Astrocyte of the cerebellum (primary cell): ENCODE data around the gene NOCT.

ENCODE experiments used
- DNase-seq: peaks from one replicate; pipeline ENCODE4 v3.0.0-alpha.2; 2011; ENCODE audit warnings: low read depth
- H3K4me3 ChIP-seq: 2 replicates; pipeline ENCODE4 v1.5.1; 2011; ENCODE audit warnings: mild to moderate bottlenecking, low read depth, low read length, moderate library complexity
- in situ Hi-C: cut with HindIII; loops from 2 replicates; pipeline ENCODE4 v1.10.0; 2017; ENCODE audit warnings: low sequenced_read_pairs
- TF ChIP-seq, protein P1 (sequence below): IDR thresholded peaks from 2 replicates; pipeline ENCODE4 v1.5.1; 2012; ENCODE audit warnings: low read length, low read depth, moderate library complexity, mild to moderate bottlenecking; ENCODE audit errors: missing control alignments

The NOCT gene

DNA sequence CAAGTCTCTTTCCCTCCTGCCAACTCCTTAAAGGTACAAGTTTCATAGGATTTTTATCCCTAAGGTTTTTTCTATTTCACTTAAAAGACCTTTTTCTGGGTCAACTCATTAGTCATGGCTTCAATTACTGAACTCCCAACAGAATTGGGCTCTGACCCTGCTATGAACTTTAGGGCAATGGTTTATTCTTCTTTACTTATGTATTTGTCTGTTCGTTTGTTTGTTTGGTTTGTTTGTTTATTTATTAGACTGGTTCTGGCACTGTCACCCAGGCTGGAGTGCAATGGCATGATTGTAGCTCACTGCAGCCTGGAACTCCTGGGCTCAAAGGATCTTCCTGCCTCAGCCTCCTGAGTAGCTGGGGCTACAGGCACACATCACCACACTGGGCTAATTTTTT lies 5.9 kb upstream of the NOCT start:
- H3K4me3 ChIP-seq = no peak overlapping the region
- in situ Hi-C loops = no loop called here
- no peak for DNase-seq
- TF ChIP-seq, protein P1, sequence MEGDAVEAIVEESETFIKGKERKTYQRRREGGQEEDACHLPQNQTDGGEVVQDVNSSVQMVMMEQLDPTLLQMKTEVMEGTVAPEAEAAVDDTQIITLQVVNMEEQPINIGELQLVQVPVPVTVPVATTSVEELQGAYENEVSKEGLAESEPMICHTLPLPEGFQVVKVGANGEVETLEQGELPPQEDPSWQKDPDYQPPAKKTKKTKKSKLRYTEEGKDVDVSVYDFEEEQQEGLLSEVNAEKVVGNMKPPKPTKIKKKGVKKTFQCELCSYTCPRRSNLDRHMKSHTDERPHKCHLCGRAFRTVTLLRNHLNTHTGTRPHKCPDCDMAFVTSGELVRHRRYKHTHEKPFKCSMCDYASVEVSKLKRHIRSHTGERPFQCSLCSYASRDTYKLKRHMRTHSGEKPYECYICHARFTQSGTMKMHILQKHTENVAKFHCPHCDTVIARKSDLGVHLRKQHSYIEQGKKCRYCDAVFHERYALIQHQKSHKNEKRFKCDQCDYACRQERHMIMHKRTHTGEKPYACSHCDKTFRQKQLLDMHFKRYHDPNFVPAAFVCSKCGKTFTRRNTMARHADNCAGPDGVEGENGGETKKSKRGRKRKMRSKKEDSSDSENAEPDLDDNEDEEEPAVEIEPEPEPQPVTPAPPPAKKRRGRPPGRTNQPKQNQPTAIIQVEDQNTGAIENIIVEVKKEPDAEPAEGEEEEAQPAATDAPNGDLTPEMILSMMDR = no peak

DNA sequence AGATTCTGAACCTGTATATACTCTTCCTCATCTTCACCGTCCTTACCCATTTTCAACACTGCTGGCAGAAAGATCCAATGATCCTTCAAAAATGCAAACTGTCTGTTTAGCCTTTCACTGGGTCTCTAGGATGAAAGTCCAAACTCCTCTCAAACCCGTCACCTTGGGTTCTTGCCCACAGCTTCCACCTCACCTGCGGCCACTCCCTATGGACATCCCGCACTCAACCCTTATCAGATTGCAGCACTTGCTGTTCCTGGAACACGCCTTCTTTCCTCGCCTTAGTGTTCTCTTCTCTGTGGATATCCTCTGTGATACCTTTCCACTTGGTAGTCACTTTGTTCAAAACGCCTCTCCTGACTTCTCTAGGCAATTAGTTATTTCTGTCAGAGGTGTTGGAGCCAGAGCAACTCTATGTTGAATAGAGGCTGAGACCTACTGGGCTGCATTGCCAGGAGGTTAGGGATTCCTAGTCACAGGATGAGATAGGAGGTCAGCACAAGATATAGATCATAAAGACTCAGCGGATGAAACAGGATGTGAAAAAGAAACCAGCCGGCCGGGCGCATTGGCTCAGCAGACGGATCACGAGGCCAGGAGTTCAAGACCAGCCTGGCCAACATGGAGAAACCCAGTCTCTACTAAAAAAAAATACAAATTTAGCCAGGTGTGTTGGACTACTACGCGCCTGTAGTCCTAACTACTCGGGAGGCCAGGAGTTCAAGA lies 4.2 kb upstream of the NOCT start:
- no peak overlapping the region for H3K4me3 ChIP-seq
- TF ChIP-seq, protein P1 = no peak
- in situ Hi-C loops = no loop called here
- DNase-seq = no peak

DNA sequence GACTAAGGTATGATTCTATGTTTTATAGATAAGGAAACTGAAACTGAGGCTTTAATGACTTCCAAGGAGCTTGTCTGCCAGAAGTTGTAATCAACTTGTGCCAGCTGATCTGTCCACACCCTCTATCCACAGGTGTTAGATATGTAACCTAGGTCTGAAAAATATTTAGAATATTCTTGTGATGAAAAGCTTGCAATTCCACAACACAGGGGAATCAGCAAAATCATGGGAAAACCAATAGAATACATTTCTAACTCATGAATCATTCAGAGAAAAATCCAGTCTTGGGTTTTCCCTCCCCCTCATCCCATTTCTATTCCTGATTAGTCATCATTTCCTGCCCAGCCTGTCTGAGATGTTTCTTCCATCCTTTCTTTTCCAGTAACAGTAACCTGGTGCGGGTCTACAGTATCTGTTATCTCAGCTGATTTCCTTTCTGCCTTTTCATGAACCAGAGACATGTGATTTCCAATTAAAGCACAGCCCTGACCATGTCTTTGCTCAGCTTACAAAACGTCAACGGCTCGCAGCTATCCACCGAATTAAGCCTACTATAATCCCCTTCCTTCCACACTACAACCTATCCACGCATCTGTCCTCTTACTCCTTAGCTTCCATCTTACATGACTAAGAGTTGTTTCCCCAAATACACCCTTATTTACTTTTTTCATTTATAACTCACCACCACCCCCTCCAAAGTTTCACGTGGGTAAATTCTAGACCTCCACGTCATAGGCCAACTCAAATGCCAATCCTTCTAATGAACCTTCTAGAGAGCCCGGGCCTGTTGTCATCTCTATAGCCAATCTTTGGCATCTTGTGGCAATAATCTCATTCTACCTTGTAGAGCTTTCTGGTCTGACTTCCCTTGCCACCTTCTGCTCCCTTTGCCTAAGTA lies 961 bp upstream of the NOCT start:
- in situ Hi-C loops = no loop called here
- TF ChIP-seq, protein P1 = no peak
- peak overlapping the region; percentile 73 for H3K4me3 ChIP-seq
- peak; percentile 91 for DNase-seq

DNA sequence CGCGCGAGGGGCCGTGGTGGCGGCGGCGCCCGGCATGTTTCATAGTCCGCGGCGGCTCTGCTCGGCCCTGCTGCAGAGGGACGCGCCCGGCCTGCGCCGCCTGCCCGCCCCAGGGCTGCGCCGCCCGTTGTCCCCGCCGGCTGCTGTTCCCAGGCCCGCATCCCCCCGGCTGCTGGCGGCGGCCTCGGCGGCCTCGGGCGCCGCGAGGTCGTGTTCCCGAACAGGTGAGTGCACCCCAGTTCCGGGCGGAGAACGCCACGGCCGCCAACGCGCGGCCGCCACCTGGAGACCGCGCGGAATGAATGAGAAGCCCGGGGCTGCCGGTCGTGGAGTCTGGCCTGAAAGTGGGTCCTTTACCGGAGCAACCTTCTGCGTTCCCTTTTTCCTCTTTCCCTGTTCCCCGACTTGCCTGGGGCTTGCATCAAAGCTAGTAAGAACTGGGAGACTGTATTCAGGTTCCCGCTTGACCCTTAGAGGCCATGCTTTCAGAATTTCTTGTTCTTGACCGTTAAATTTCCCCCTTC lies 429 bp downstream of the NOCT start:
- DNase-seq = no peak
- peak overlapping the region; percentile 73 for H3K4me3 ChIP-seq
- in situ Hi-C loops = no loop called here
- TF ChIP-seq, protein P1 = no peak

DNA sequence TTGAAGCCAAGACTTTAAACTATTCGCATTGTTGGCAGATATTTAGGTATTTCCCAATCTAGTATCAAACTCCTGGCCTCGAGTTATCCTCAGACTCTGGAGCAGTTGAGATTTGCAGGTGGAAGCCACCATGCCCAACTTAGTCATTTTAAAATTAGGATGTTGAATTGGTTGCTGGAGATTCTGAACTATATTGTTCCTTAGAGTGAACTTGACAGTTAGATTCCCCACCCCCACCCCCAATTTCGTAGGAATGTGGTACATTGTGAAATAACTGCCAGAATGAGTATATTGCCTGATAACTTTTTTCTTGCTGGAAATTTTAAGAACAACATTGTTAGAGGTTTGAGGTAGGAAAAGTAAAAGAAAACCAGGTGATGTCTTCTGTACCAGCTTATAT lies 2.3 kb downstream of the NOCT start:
- DNase-seq = no peak
- TF ChIP-seq, protein P1 = no peak

DNA sequence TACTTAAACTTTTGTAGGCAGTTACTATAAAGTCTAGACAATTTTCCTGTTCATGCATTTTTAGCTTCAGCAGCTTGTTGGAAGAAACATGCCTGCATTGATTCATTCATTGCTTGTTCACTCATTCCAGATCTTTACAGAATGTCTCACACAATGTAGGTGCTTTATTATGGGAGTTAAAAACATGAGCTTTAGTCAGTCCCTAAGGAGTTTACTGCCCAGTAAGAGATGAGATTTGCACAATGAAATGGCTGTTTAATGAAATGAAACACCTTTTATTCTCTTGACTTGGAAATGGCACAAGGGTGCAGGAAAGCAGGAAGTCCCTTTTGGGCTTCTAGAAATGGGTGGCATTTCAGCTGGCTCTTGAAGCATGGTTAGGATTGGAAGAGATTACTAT lies 2.9 kb downstream of the NOCT start:
- H3K4me3 ChIP-seq = peak overlapping the region; percentile 73
- in situ Hi-C loops = no loop called here
- DNase-seq = no peak
- TF ChIP-seq, protein P1 = no peak

More for the DNA sequence above, 2.3 kb downstream of the NOCT start:
- H3K4me3 ChIP-seq = peak overlapping the region; percentile 73
- in situ Hi-C loops = no loop called here
